Measurements from ENCODE around the gene CHAF1A. TPM values are rescaled to one million over a fixed set of nuclear protein-coding genes. Genes with fewer than 3 reads are reported as not detected.

The CHAF1A gene
- total and polyA plus RNA-seq, 2 of the 4 experiments (the other 2 are of a cell fraction): 12.4 to 22.9 TPM

- peak within 1 kb of the TSS; percentile 76 for H3K27ac ChIP-seq (ENCODE audit: insufficient read depth, low read length)
- peak within 1 kb of the TSS; percentile 77 for H3K4ac ChIP-seq (ENCODE audit: low read depth, low read length)
- peak within 1 kb of the TSS; percentile 78 for H2BK5ac ChIP-seq (ENCODE audit: low read depth, low read length, poor library complexity, severe bottlenecking)
- 0 out of 2 replicates have a peak, but pooled peaks cover 2% of the 10 kb centered on the region for H3K9me1 ChIP-seq (ENCODE audit: insufficient read depth, low read length)
- dilution Hi-C loops (cut with HindIII; ENCODE audit: low sequenced_read_pairs, unreplicated experiment) (no loop called here), intact Hi-C loops (cut with micrococcal nuclease) (loop anchor here (5.0 kb wide), 1 partner anchor 165 kb away; the partner anchor contains the start of gene TNFAIP8L1), in situ Hi-C loops (cut with MboI; ENCODE audit: low sequenced_read_pairs) (no loop called here)
- H2BK120ac ChIP-seq (ENCODE audit: low read depth, low read length): peak within 1 kb of the TSS; percentile 25
- ChIA-PET CTCF (no interaction called here), POLR2A (ENCODE audit: unreplicated experiment) (no interaction called here)
- H4K8ac ChIP-seq (ENCODE audit: low read depth in 2 of 2, low read length in 2 of 2): peak within 1 kb of the TSS; percentile 63 to 93
- peak within 1 kb of the TSS; percentile 57 for H3K23ac ChIP-seq (ENCODE audit: low read depth, low read length)
- no peaks in the 10 kb centered on the region for H3K27me3 ChIP-seq (ENCODE audit: control insufficient read depth, insufficient read depth, low read length)
- H2AFZ ChIP-seq (replicated peaks; ENCODE audit: low read length, poor library complexity): peak within 1 kb of the TSS; percentile 92
- WGBS, 2 experiments (ENCODE audit: extremely low coverage in 2 of 2, insufficient read length in 1 of 2): 2% methylated on average over 11 of the region's 71 CpGs; no CpG with 5 or more reads in 1 of the 2 experiments
- peak within 1 kb of the TSS; percentile 66 for H3K14ac ChIP-seq (replicated peaks; ENCODE audit: low read depth, low read length)
- no peak within 1 kb of the TSS for H2BK15ac ChIP-seq (ENCODE audit: low read depth, low read length)
- BruUV-seq (replicated peaks): no TSS peak
- DNase-seq: no peak
- peak within 1 kb of the TSS; percentile 62 for H2AK5ac ChIP-seq (ENCODE audit: low read depth, low read length)
- peaks cover 18% of the 10 kb centered on the region for H4K20me1 ChIP-seq (ENCODE audit: insufficient read depth, low read length)
- peak within 1 kb of the TSS; percentile 76 for H4K5ac ChIP-seq (ENCODE audit: low read depth, low read length)
- 0 out of 2 replicates have a peak within 1 kb of the TSS, but pooled peaks have one; percentile 42 for H3K56ac ChIP-seq (ENCODE audit: extremely low read depth, insufficient read depth, low read length)
- no peak within 1 kb of the TSS for H3K18ac ChIP-seq (ENCODE audit: low read depth, low read length)
- peaks cover 15% of the 10 kb centered on the region for H3K36me3 ChIP-seq (ENCODE audit: control insufficient read depth, insufficient read depth, low read length)
- H3K4me1 ChIP-seq (ENCODE audit: control insufficient read depth, insufficient read depth, low read length): peaks cover 4% of the 10 kb centered on the region
- H3K4me3 ChIP-seq (ENCODE audit: insufficient read depth, low read depth, low read length): peak within 1 kb of the TSS; percentile 60
- no peak within 1 kb of the TSS for H2BK20ac ChIP-seq (ENCODE audit: low read depth, low read length)
- H4K91ac ChIP-seq (ENCODE audit: insufficient read depth, low read depth, low read length): peak within 1 kb of the TSS; percentile 45
- H3K4me2 ChIP-seq (ENCODE audit: low read depth, low read length): peak within 1 kb of the TSS; percentile 88
- peaks cover 5 to 35% of the 10 kb centered on the region in 2 experiments for H3K79me1 ChIP-seq (ENCODE audit: low read depth in 1 of 2, low read length in 2 of 2)
- TF ChIP-seq MAZ (IDR thresholded peaks at IDR 0.05; ENCODE audit: borderline replicate concordance, low read depth, low read length): peak; percentile 23; the same call in 1 of the 2 replicates
- no peak for TF ChIP-seq CHD1 (IDR thresholded peaks at IDR 0.05; ENCODE audit: low read depth, low read length)
- no peak for TF ChIP-seq CTCF (conservative IDR thresholded peaks at IDR 0.05; ENCODE audit: low read depth, low read length)
- no peak for TF ChIP-seq ELK1 (IDR thresholded peaks at IDR 0.05; ENCODE audit: borderline replicate concordance, low read depth, low read length)
- H3K9me3 ChIP-seq (ENCODE audit: control insufficient read depth, insufficient read depth, low read length): no peaks in the 10 kb centered on the region
- peak within 1 kb of the TSS; percentile 86 for H3K9ac ChIP-seq (ENCODE audit: low read depth, low read length)
- peak; percentile 0; the same call in 1 of the 2 replicates for ATAC-seq (ENCODE audit: low read depth)
- H2AK9ac ChIP-seq (replicated peaks; ENCODE audit: low read depth, low read length, poor library complexity): peak within 1 kb of the TSS; percentile 97
Observed at GRCh38 chr19:4472174-4472974, 69.9 kb downstream of the CHAF1A start, which contains the start of gene HDGFL2. TSS of gene HDGFL2 (plus strand) at chr19:4472297. CDS start at chr19:4472351, 54 bp downstream.
